ENCODE measurements around the gene MROH9.
A peak's percentile ranks its signal among the peaks of the same experiment; 100 is the strongest.
"Not testable (repeated sequence)": the region's sequence is repeated elsewhere in the genome, so short reads cannot be mapped to it uniquely, and the experiment has no call there.

Gene MROH9, protein sequence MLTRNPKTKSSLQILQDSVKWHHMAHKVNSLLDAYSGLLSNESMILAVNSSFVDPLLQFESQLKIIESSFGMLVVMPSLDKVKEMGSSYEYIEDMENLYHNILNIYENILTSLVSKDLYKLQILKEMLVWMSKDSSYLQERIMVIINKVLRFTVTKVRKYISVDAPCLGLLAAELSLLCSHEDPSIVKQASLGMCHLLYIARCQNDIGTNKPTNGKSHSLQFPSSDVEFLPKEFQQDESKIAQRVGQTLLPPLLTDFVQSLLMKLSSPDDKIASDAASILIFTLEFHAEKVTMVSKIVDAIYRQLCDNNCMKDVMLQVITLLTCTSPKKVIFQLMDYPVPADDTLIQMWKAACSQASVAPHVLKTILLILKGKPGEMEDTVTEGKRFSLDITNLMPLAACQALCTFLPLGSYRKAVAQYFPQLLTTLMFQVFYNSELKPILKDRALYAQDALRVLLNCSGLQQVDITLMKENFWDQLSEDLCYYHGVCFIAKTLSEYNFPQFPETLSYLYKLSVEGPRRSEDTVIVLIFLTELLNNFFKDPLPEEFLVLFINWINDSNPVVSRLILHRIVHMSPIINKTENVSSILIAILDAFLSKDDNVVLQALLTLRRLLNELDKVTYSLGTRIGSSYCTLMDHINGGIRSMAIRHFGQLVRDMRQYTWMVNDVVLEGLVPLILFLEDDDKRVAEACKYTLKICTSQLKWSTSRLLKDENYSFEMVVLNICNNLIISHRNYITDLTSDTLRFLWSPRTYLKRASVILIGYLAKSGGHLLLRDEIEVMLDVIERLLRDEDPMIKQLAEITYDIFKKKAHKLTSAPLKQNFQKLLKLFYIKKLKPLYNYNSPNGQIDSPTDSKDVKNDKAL

DNA sequence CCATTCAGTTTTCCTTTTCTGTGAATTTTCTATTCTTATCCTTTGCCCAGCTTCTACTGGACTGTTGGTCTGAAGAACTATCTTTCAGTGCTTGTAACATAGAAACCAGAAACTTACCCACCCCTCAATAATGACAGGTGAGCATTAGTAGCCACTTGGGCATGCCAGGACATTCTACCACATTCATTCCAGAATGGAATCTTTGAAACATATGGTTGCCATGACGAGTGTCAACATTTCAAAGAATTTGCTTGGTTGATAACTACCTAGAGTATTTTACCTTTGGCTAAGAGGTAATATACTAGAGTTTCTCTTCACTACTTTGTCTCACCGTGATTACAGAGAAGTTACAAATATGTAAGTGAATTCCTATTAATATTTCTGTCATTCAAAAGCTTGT lies at the start of gene MROH9:
TSS of gene MROH9 (plus strand) at position 304 of the 400 bp plus-strand sequence. CDS start 10,023 bp downstream, outside the sequence.
- DNase-seq, result no peak

- no peak for DNase-seq
Observed at GRCh38 chr1:170885551-170885950, 49.8 kb upstream of the MROH9 start.

DNA sequence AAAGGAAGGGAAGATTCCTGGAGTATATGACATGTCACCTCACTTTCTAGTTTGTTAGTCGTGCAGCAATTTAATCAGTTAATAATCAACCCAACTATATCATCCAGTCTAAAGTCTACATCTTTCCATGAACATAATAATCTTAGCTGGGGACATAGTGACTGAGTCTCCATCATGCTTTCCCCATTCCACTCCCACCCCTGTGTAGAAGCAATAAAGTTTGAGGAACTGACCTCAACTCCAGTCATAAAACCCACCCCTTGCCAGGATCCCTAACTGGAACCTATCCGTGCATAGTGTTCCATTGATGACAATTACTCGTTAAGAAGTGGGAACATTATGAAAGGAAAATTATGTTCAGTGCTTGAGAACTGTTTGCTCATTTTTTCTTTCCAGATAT lies 48.9 kb upstream of the MROH9 start:
- no peak for DNase-seq

- no peak for DNase-seq
Observed at GRCh38 chr1:170887726-170888125, 47.6 kb upstream of the MROH9 start.

- no peak for DNase-seq
Observed at GRCh38 chr1:170891872-170892271, 43.5 kb upstream of the MROH9 start.

DNA sequence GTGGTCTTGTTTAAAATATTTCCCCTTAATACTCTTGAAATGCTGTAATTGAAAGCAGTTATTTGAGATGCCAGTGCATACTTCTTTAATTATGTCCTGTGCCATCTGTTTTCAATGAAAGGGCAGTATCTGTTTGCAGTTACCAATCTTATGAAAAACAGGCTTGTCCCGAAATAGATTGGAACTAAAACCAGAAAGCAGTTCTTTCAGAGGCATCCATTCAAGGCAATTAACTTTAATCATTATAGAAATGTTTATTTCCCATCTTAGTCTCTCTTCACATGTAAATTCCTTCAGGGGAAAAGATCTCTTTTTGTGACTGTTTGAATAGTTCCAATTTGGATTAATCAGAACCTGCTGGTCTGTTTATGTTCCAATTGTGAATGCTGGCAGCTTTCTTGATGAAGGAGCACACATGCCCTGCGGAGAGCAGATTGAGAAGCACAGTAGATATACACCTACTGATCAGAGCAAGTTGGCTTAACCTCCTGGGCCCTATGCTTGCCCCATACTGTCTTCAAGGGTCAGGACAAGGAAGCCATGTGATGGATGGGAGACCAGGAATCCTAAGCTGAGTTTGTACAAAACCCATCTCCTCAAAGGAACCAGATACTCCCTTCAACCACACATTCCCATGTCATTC lies 41.6 kb upstream of the MROH9 start:
- no peak for DNase-seq

GRCh38 chr1:170903961-170904360 lies 31.4 kb upstream of the MROH9 start:
- no peak for DNase-seq

- no peak for DNase-seq
Observed at GRCh38 chr1:170908942-170909341, 26.4 kb upstream of the MROH9 start.

DNA sequence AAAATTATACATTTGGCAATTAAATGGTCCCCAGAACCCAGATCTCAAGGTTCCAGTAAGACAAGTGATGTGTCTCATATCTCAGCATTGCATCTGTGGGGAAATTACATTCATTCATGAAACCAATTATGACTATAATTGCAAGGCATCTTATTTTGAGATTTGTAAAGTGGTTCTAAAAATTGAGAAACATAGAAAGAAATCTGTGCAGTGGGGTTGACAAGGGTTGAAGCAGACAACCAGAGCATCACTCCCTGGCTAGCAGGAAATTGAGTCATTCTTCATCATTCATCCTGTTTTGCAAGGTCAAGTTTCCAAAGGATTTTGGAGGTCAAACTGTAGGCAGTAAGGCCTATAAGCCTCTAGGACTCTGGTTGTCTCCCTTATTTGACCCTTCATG lies 25.1 kb upstream of the MROH9 start:
- DNase-seq, result no peak

DNA sequence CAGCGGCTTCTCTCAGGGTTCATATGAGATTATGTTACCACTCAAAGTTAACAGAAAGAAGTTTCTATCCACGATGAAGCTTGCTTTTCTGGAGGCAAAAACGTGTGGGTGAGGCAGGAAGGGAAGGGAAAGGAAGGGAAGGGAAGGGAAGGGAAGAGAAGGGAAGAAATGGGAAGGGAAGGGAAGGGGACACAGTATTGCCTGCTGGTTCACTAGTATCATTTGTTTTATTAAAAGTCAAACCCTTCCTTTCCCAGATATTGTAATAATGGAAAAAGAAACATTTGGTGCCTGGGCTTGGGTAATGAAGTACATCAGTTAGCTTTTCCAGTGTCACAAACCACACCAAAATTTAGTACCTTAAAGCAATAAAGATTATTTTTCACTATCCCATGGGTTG lies 18.0 kb upstream of the MROH9 start:
- DNase-seq, result no peak

DNA sequence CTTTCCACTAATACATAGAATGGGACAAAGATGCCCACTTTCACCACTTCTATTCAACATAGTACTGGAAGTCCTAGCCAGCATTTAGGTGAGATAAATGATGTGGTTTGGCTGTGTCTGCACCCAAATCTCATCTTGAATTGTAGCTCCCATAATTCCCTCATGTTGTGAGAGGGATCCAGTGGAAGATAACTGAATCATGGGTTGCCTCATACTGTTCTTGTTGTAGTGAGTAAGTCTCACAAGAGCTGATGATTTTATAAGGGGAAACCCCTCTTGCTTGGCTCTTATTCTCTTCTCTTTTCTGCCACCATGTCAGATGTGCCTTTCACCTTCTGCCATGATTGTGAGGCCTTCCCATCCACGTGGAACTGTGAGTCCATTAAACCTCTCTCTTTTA lies 10.7 kb upstream of the MROH9 start:
- not testable (repeated sequence) for DNase-seq

GRCh38 chr1:170927955-170928840 lies 7.1 kb upstream of the MROH9 start:
- no peak for DNase-seq

DNA sequence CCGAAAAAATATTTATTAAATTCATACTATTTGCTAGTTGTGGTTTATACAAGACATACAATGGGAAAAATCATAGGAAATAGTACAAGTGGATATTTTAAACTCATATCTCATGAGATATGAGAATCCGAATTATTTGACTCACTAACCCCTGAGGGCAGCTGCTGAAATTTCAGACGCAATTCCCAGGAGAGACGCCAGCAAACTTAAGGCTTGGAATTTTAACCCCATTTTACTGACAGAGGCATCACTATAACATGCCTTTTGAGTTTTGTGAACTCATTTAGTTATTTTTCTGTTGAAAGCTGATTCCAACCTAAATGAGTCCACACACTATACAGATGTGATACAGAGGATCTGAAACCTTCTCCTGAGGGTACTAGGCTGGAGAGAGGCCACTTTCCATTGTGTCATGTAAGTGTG lies 5.9 kb upstream of the MROH9 start:
- DNase-seq, result no peak

- peak; percentile 12 for DNase-seq
Observed at GRCh38 chr1:170929835-170930554, 5.3 kb upstream of the MROH9 start.

GRCh38 chr1:170931650-170932049 lies 3.7 kb upstream of the MROH9 start:
- no peak for DNase-seq

- no peak for DNase-seq
Observed at GRCh38 chr1:170932236-170932635, 3.1 kb upstream of the MROH9 start.

DNA sequence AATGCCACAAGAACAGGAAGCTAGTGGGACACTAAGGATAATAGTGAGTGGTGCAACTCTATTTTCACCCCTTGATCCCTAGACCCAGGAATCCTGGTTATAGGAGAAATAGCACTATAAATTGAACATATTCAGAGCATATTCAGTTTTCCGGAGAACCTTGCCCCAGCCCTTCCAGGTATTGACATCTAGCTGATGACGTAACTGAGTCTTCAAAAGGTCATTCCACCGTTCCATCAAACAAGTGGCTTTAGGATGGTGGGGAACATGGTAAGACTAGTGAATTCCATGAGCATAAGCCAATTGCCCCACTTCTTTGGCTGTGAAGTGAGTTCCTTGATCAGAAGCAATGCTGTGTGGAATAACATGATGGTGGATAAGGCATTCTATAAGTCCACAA lies 2.9 kb downstream of the MROH9 start:
- no peak for DNase-seq

GRCh38 chr1:170939476-170939875 lies 4.1 kb downstream of the MROH9 start:
- DNase-seq, result no peak

DNA sequence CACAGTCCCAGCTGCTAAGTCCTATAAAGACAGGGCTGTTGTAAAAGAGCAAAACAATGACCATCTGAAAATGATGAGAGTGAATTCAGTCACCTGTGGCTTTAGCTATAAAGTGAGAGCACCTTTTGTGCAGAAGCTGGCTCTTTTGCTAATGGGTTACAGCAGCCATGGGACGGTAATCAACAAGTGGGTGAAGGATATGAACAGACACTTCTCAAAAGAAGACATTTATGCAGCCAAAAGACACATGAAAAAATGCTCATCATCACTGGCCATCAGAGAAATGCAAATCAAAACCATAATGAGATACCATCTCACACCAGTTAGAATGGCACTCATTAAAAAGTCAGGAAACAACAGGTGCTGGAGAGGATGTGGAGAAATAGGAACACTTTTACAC lies 16.4 kb downstream of the MROH9 start:
- not testable (repeated sequence) for DNase-seq

GRCh38 chr1:170959385-170959784 lies 24.1 kb downstream of the MROH9 start:
- no peak for DNase-seq

GRCh38 chr1:170964506-170964905 lies 29.2 kb downstream of the MROH9 start:
- no peak for DNase-seq

Data from GDM1 (cell line).